Colonic mucosa (tissue), 4 donors: Measurements from ENCODE around the gene CRACDL. TPM values are rescaled to one million over a fixed set of nuclear protein-coding genes. Genes with fewer than 3 reads are reported as not detected.
"Not testable (repeated sequence)": the region's sequence is repeated elsewhere in the genome, so short reads cannot be mapped to it uniquely, and the experiment has no call there.

Experiments used
- DNase-seq: peaks from one replicate; pipeline ENCODE4 v3.0.0-alpha.2; 2020
- H3K27ac ChIP-seq: fragments of 200-600 bp; one replicate; pipeline ENCODE4 v1.8.0; 2021
- H3K27me3 ChIP-seq: fragments of 200-600 bp; one replicate; pipeline ENCODE4 v1.8.0; 2021
- H3K36me3 ChIP-seq: fragments of 200-600 bp; one replicate; pipeline ENCODE4 v1.8.0; 2021
- H3K4me1 ChIP-seq: fragments of 200-600 bp; one replicate; pipeline ENCODE4 v1.8.0; 2021; ENCODE audit warnings: mild to moderate bottlenecking
- H3K4me3 ChIP-seq: fragments of 200-600 bp; one replicate; pipeline ENCODE4 v1.8.0; 2021
- H3K9ac ChIP-seq, 2 donors: one replicate each; pipeline ENCODE4 v1.7.0; 2013; ENCODE audit warnings: control low read depth in 2 of 2, low read depth in 2 of 2, low read length in 2 of 2
- H3K9me3 ChIP-seq: fragments of 200-600 bp; one replicate; pipeline ENCODE4 v1.8.0; 2021
- intact Hi-C: fragments of 100-400 bp; cut with DNase I; formaldehyde crosslinking; loops from one replicate; pipeline ENCODE4 v1.14.1; 2022
- total RNA-seq, 2 donors: library from RNA; stranded (reverse); fragmentation: NEBNext Ultra II Directional in 1 of 2; extraction: Animal tissue kit (Norgen Biotek cat#: 25700) in 1 of 2; gene quantifications; one replicate each; pipeline ENCODE4 v1.2.1, GENCODE V29; 2021
- TF ChIP-seq, protein P1 (sequence below): fragments of 200-600 bp; IDR thresholded peaks from one replicate; pipeline ENCODE4 v1.8.0; 2022; ENCODE audit warnings: antibody characterized with exemption, mild to moderate bottlenecking
- donor health status: healthy.
- donor health status: DM: no; HTN: no; CAD: no.
- donor health status: DM: no; HTN: no; CAD: no.

Gene CRACDL
- total RNA-seq, 2 donors from 2014 or later, result 11.5 to 22.3 TPM

DNA sequence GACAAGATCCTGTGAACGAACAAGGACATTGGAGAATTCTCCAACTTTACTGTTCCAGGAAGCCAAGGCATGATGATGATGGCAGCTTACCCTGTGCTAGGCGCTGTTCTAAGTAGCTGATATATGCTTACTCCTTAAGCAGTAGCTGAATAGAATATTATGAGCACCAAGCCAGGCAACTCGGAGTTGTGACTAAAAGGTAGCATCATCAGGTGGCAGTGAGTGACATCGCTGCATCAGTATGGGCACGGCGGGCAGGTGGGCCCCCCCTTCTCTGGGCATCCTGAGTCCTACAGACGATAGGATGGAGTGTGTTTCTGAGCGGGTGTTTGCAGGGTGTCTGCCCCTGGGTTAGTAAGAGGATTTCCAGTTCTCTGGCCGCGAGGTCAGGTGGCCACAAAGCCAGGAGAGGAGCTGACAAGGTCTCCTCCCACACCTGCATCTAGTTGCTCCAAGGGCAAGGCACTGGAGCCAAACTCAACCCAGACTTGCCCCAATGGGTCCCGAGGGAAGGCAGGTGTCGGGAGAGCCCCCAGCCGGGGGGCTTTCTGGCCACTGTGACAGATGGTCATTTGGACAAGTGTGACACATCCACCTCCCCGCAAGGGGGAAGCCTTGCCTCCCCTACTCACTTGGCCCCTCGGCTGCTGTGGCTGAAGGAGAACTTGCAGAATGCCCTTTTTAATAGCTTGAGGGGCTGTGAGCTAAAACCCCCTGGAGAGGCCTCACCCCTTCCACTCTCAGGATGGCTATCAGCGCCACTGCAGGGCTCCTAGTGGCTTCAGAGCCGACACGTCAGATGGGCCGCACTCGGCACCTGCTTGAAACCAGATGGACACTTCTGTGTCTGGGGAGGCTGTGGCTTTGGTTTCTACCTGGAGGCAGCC is 55.5 kb downstream of the CRACDL start:
- intact Hi-C loops, result no loop called here
- H3K4me1 ChIP-seq, result no peaks in the 10 kb centered on the region

DNA sequence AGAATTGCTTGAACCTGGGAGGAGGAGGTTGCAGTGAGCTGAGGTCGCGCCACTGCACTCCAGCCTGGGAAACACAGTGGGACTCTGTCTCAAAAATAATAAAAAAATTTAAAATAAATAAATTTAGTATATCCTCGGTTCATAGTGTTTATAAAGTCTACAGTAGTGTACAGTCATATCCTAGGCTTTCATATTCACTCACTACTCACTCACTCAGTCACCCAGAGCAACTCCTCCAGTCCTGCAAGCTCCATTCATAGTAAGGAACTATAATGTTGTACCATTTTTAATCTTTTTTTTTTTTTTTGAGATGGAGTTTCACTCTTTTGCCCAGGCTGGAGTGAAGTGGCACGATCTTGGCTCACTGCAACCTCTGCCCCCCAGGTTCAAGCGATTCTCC is 58.4 kb downstream of the CRACDL start:
- H3K27me3 ChIP-seq, DNase-seq, H3K9ac ChIP-seq, intact Hi-C loops, H3K4me3 ChIP-seq, H3K27ac ChIP-seq, H3K9me3 ChIP-seq, H3K4me1 ChIP-seq, H3K36me3 ChIP-seq: not testable (repeated sequence)

More for the DNA sequence above, 55.5 kb downstream of the CRACDL start:
- Histone ChIP-seq H3K27me3 (no peaks in the 10 kb centered on the region), H3K27ac (no peak overlapping the region), H3K36me3 (no peaks in the 10 kb centered on the region), H3K9ac (no peak overlapping the region), H3K9me3 (no peaks in the 10 kb centered on the region), H3K4me3 (no peak overlapping the region)
- TF ChIP-seq, protein P1, sequence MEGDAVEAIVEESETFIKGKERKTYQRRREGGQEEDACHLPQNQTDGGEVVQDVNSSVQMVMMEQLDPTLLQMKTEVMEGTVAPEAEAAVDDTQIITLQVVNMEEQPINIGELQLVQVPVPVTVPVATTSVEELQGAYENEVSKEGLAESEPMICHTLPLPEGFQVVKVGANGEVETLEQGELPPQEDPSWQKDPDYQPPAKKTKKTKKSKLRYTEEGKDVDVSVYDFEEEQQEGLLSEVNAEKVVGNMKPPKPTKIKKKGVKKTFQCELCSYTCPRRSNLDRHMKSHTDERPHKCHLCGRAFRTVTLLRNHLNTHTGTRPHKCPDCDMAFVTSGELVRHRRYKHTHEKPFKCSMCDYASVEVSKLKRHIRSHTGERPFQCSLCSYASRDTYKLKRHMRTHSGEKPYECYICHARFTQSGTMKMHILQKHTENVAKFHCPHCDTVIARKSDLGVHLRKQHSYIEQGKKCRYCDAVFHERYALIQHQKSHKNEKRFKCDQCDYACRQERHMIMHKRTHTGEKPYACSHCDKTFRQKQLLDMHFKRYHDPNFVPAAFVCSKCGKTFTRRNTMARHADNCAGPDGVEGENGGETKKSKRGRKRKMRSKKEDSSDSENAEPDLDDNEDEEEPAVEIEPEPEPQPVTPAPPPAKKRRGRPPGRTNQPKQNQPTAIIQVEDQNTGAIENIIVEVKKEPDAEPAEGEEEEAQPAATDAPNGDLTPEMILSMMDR, result no peak
- no peak for DNase-seq

DNA sequence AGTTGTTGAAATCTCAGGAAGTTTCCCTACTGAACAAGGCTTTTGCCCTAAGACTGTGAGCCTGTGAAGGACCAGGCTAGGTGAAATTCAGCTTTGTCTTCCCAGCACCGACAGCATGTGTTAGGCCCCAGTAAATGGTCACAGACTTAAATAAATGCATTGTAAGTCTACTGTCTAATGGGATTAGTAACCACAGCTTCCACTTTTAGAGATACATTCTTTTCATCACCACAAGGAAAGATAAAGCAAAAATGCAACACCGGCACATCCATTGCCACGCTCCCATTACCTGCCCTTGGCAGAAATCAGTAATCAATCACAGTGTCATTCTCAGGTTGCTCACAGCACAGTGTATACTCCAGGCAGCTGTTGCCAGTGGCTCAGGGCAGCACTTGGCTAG is 59.3 kb downstream of the CRACDL start:
- no peak overlapping the region for H3K27ac ChIP-seq
- intact Hi-C loops, result no loop called here
- no peaks in the 10 kb centered on the region for H3K9me3 ChIP-seq
- no peaks in the 10 kb centered on the region for H3K36me3 ChIP-seq
- H3K4me1 ChIP-seq, result no peaks in the 10 kb centered on the region
- H3K9ac ChIP-seq, result no peak overlapping the region
- no peak for DNase-seq
- no peak overlapping the region for H3K4me3 ChIP-seq
- TF ChIP-seq, protein P1, result no peak
- no peaks in the 10 kb centered on the region for H3K27me3 ChIP-seq

DNA sequence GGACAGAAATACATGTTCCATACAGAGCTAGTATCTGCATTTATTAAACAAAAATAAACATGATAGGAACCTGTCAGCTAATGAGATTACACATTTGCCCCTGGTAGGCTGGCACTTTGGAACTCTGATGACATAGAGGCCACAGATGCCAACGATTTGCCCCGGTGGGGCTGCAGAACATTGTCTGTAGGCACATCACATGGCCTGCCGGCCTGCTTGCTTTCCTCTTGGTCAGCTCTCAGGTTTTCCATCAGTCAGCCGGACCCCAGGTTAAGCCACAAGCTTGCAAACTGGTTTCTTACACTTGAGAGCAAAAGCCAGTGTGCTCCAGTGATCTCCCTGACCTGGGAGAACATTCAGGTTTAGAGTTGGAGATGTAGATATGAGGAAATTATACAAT is 60.3 kb downstream of the CRACDL start:
- Histone ChIP-seq H3K9me3 (no peaks in the 10 kb centered on the region), H3K27ac (no peak overlapping the region), H3K9ac (no peak overlapping the region), H3K4me1 (no peaks in the 10 kb centered on the region), H3K4me3 (no peak overlapping the region), H3K27me3 (no peaks in the 10 kb centered on the region), H3K36me3 (no peaks in the 10 kb centered on the region)
- intact Hi-C loops, result no loop called here
- DNase-seq, result no peak
- TF ChIP-seq, protein P1, result no peak

DNA sequence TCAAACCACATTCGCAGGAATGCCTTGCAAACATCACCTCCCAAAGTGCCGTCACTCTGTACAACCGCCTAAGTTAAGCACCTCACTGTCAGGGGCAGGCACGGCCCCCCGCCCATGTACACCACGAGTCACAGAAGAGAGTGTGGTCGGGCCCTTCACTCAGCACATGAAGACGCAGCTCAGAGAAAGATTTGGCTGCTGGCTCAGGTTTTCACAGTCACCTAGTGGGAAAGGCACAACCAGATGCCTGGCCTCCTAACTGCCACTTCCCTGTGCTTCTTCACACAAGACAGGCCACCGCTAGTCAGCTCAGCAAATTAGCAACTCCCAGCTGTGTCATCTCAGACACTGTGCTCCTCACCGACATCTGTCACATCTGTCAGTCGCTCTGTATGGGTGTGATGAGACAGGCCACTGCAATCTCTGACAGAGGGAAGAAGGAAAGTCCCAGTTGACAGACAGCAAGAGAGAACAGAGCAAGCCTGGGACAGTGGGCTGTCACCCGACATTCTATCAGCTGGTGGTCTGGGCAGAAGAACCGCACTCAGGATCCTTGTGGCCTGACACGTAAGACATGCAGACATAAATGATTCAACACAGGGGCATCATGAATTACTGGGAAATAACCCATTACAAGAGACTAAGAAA is 60.8 kb downstream of the CRACDL start:
- Histone ChIP-seq H3K36me3 (no peaks in the 10 kb centered on the region), H3K9me3 (no peaks in the 10 kb centered on the region), H3K4me3 (no peak overlapping the region), H3K9ac (no peak overlapping the region), H3K27me3 (no peaks in the 10 kb centered on the region), H3K27ac (no peak overlapping the region), H3K4me1 (no peaks in the 10 kb centered on the region)
- intact Hi-C loops, result no loop called here
- TF ChIP-seq, protein P1, result no peak
- DNase-seq, result no peak

DNA sequence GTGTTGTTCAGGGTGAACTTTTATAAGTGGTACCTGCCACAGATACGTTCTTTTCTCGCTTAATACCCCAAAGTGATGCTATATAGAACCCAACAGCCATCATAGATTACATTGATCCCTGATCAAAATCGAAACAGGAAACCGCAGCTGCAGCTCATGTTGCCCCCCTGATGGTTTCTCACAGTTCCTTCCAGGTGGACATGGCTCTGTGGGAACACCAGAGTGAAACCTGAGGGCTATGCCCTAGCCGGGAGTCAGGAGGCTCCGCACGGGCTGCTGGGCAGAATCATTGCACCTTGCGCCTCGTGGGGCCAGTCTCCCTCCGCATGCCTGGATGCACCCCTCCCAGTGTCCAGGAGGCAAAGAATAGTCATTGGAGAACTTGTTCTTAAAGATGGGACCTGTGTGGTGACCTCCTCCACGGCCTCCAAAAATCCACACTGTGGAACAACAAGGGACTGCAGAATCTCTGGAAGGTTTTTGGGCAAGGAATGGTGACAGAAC is 61.8 kb downstream of the CRACDL start:
- Histone ChIP-seq H3K9me3 (no peaks in the 10 kb centered on the region), H3K9ac (no peak overlapping the region), H3K27ac (no peak overlapping the region), H3K4me1 (no peaks in the 10 kb centered on the region), H3K4me3 (no peak overlapping the region), H3K36me3 (no peaks in the 10 kb centered on the region), H3K27me3 (no peaks in the 10 kb centered on the region)
- TF ChIP-seq, protein P1, result no peak
- DNase-seq, result no peak
- intact Hi-C loops, result no loop called here
